GM21390 (cell line): ENCODE data around the gene TLL1.

Experiments
- ATAC-seq: cut with Tn5 transposase; IDR thresholded peaks from one replicate; pipeline ENCODE4 v1.9.1; 2021; ENCODE audit not compliant: unreplicated experiment

Gene TLL1

GRCh38 chr4:166134285-166134684 is 261.2 kb downstream of the TLL1 start:
- ATAC-seq, result no peak

GRCh38 chr4:166140951-166141350 is 267.9 kb downstream of the TLL1 start:
- no peak for ATAC-seq

GRCh38 chr4:166143227-166143626 is 270.2 kb downstream of the TLL1 start:
- ATAC-seq, result no peak

- ATAC-seq, result no peak
Measured at GRCh38 chr4:166144607-166145006, 271.6 kb downstream of the TLL1 start.

- ATAC-seq, result no peak
Measured at GRCh38 chr4:166146806-166147540, 273.9 kb downstream of the TLL1 start.
